Suprapubic skin (tissue), 4 donors: ENCODE results near the gene JAK1. TPM values are rescaled to one million over a fixed set of nuclear protein-coding genes. Genes with fewer than 3 reads are reported as not detected.

ENCODE experiments used
- DNase-seq, 2 donors: peaks; one replicate each; pipeline ENCODE4 v3.0.0-alpha.2; 2019; ENCODE audit warnings: low spot score in 2 of 2
- H3K27ac ChIP-seq: fragments of 200-600 bp; sonication (generic); one replicate; pipeline ENCODE4 v1.5.1; 2019
- H3K27me3 ChIP-seq: fragments of 200-600 bp; sonication (generic); one replicate; pipeline ENCODE4 v1.5.1; 2019
- H3K36me3 ChIP-seq: fragments of 200-600 bp; sonication (generic); one replicate; pipeline ENCODE4 v1.5.1; 2019
- H3K4me1 ChIP-seq: fragments of 200-600 bp; sonication (generic); one replicate; pipeline ENCODE4 v1.5.1; 2019
- H3K4me3 ChIP-seq: fragments of 200-600 bp; sonication (generic); one replicate; pipeline ENCODE4 v1.5.1; 2019; ENCODE audit warnings: mild to moderate bottlenecking
- H3K9me3 ChIP-seq: fragments of 200-600 bp; sonication (generic); one replicate; pipeline ENCODE4 v1.5.1; 2019
- EP300 ChIP-seq: sonication (generic); formaldehyde crosslinking; IDR thresholded peaks from one replicate; pipeline ENCODE4 v1.6.1; 2017; ENCODE audit warnings: antibody characterized with exemption
- POLR2A ChIP-seq, 2 donors: fragments of 450-650 bp; IDR thresholded peaks; one replicate each; pipeline ENCODE4 v1.6.1; 2017; ENCODE audit warnings: antibody characterized with exemption in 2 of 2, mild to moderate bottlenecking in 2 of 2, moderate library complexity in 2 of 2
- POLR2AphosphoS5 ChIP-seq, 3 donors: sonication (generic); formaldehyde crosslinking; IDR thresholded peaks; one replicate each; pipeline ENCODE4 v1.6.1; 2017; ENCODE audit warnings: antibody characterized with exemption in 3 of 3
- WGBS: methylation state at CpG from one replicate; pipeline ENCODE4 v1.1.5; 2018; 5-methylcytosine and 5-hydroxymethylcytosine counted together
- total RNA-seq, 4 donors: library from RNA; depleted of rRNA; stranded (reverse); fragments of >200 nt; gene quantifications; one replicate each; pipeline ENCODE4 v1.1.0, GENCODE V29; 2016
- TF ChIP-seq, protein P1 (sequence below), 2 donors: fragments of 200-600 bp in 1 of 2; fragments of 450-650 bp in 1 of 2; sonication (generic) in 1 of 2; IDR thresholded peaks; one replicate each; pipeline ENCODE4 v1.5.1; 2016 to 2019; ENCODE audit warnings: antibody characterized with exemption in 2 of 2, mild to moderate bottlenecking in 1 of 2, moderate library complexity in 1 of 2

The JAK1 gene
- total RNA-seq, 4 donors from 2014 or later, result 99.0 to 169 (median 127) TPM

- H3K27me3 ChIP-seq, result no peaks in the 10 kb centered on the region
- no peaks in the 10 kb centered on the region for H3K36me3 ChIP-seq
- 81% methylated on average over 1 of the region's 1 CpG for WGBS
- no peak for DNase-seq
- no peaks in the 10 kb centered on the region for H3K9me3 ChIP-seq
- no peak overlapping the region for H3K27ac ChIP-seq
- peaks cover 41% of the 10 kb centered on the region for H3K4me1 ChIP-seq
- H3K4me3 ChIP-seq, result no peak overlapping the region
- TF ChIP-seq POLR2AphosphoS5 (IDR thresholded peaks at IDR 0.05) (no peak), POLR2A (IDR thresholded peaks at IDR 0.05) (no peak), EP300 (no peak)
- TF ChIP-seq, protein P1, sequence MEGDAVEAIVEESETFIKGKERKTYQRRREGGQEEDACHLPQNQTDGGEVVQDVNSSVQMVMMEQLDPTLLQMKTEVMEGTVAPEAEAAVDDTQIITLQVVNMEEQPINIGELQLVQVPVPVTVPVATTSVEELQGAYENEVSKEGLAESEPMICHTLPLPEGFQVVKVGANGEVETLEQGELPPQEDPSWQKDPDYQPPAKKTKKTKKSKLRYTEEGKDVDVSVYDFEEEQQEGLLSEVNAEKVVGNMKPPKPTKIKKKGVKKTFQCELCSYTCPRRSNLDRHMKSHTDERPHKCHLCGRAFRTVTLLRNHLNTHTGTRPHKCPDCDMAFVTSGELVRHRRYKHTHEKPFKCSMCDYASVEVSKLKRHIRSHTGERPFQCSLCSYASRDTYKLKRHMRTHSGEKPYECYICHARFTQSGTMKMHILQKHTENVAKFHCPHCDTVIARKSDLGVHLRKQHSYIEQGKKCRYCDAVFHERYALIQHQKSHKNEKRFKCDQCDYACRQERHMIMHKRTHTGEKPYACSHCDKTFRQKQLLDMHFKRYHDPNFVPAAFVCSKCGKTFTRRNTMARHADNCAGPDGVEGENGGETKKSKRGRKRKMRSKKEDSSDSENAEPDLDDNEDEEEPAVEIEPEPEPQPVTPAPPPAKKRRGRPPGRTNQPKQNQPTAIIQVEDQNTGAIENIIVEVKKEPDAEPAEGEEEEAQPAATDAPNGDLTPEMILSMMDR (IDR thresholded peaks at IDR 0.05), result no peak
Observed at GRCh38 chr1:64936956-64937355, 29.4 kb downstream of the JAK1 start.

DNA sequence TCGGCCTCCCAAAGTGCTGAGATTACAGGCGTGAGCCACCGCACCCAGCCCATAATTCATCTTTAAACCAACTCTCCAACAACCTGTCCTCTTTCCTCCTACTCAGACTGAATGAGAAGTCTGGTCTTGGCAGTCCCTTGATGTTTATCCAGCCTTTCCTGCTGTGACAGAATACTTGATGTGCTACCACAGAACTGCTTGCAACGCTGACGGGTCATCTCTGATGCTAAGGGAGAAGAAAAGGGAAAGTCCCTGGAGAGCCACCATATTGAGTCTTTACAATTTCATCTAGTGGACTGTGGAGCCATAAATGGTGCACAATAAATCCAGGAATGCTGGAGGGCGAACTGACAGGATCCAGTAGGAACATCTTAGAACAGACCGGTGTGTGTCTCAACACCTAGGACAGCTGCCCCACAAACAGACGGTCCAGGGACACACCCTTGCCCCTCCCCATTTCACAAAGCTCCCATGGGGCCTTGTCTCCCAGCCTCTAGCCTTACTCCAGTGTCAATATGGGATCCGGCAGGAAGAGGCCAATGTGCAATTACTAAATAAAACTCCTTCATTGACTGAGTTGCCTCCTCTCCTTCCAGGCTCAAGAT, 30.7 kb downstream of the JAK1 start:
- H3K4me1 ChIP-seq, result peaks cover 40% of the 10 kb centered on the region
- H3K36me3 ChIP-seq, result no peaks in the 10 kb centered on the region
- H3K4me3 ChIP-seq, result no peak overlapping the region
- 84% methylated on average over 9 of the region's 9 CpGs for WGBS
- TF ChIP-seq POLR2A (IDR thresholded peaks at IDR 0.05) (no peak), EP300 (no peak), POLR2AphosphoS5 (IDR thresholded peaks at IDR 0.05) (no peak)
- TF ChIP-seq, protein P1 (IDR thresholded peaks at IDR 0.05), result no peak
- no peaks in the 10 kb centered on the region for H3K9me3 ChIP-seq
- DNase-seq, result no peak
- H3K27ac ChIP-seq, result no peak overlapping the region
- no peaks in the 10 kb centered on the region for H3K27me3 ChIP-seq

DNA sequence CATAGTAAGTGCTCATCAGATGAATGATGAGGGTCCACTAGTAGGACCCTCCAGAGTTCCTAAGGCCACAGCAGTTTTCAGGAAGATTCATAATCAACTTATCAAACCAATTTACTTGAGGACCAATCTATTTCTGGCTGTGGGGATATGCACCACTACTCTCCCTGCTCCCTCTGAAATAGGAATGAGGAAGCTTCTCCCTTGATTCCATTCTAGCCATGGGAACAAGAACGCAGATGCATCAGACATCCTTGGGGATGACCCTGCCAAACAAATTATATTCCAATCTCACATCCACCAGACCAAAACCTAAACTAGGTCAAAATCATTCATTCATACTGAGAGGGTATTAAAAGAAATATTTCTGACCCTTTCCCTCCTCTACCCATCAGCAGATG, 31.5 kb downstream of the JAK1 start:
- 71% methylated on average over 1 of the region's 1 CpG for WGBS
- peak overlapping the region; percentile 65 for H3K27ac ChIP-seq
- no peak overlapping the region for H3K4me3 ChIP-seq
- TF ChIP-seq POLR2AphosphoS5 (IDR thresholded peaks at IDR 0.05) (no peak), POLR2A (IDR thresholded peaks at IDR 0.05) (no peak), EP300 (no peak)
- TF ChIP-seq, protein P1 (IDR thresholded peaks at IDR 0.05), result no peak
- H3K9me3 ChIP-seq, result no peaks in the 10 kb centered on the region
- H3K27me3 ChIP-seq, result no peaks in the 10 kb centered on the region
- H3K4me1 ChIP-seq, result peaks cover 39% of the 10 kb centered on the region
- no peak for DNase-seq
- no peaks in the 10 kb centered on the region for H3K36me3 ChIP-seq

DNA sequence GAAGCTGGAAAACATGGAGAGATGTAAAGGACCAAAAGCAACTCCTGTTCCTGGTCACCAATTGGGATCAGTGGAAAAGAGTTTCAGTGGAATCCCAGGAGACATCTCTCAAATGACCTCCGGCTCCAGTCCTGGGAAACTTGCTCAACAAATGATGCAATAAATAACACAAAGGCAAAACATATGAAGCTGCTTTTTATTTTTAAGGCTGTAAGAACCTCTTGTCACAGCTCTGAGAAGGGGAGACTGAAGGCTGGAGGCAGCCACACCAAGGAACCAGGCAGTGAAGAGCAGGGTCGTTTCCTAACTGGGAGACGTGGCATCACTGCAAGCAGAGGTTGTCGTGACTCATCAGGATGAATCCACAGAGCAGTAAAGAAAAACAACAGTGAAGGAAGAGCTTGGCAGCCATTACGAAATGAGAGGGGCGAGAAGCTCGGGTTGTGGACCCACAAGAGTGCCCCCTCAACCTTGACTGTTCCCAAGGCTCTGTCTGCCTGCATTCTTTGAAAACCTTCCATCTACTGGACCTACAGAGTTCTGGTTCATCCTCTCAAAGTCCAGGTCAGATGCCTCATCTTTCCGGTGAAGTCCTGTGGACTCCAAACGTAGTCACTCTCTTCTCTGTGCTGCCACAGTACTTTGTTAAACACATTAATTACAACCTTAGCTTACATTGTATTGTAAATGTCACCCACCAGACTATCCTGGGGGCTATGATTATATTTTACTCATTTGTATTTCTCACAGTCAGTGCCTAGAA, 32.1 kb downstream of the JAK1 start:
- Histone ChIP-seq H3K27me3 (no peaks in the 10 kb centered on the region), H3K36me3 (no peaks in the 10 kb centered on the region), H3K9me3 (no peaks in the 10 kb centered on the region), H3K27ac (peak overlapping the region; percentile 65), H3K4me1 (peaks cover 36% of the 10 kb centered on the region), H3K4me3 (no peak overlapping the region)
- 56% methylated on average over 9 of the region's 9 CpGs for whole genome bisulfite sequencing
- DNase-seq, result peak in 1 of 2 donors; percentile 78
- TF ChIP-seq POLR2AphosphoS5 (IDR thresholded peaks at IDR 0.05) (peak in 1 of 3 donors; percentile 51), POLR2A (IDR thresholded peaks at IDR 0.05) (no peak), EP300 (no peak)
- TF ChIP-seq, protein P1 (IDR thresholded peaks at IDR 0.05), result no peak

GRCh38 chr1:64933296-64934070, 32.9 kb downstream of the JAK1 start:
- Histone ChIP-seq H3K27ac (peak overlapping the region; percentile 65), H3K36me3 (no peaks in the 10 kb centered on the region), H3K4me1 (peaks cover 42% of the 10 kb centered on the region), H3K9me3 (no peaks in the 10 kb centered on the region), H3K4me3 (no peak overlapping the region), H3K27me3 (no peaks in the 10 kb centered on the region)
- no peak for TF ChIP-seq EP300
- peak in 2 of 3 donors; percentile 15 to 86 for TF ChIP-seq POLR2AphosphoS5 (IDR thresholded peaks at IDR 0.05)
- no peak for TF ChIP-seq POLR2A (IDR thresholded peaks at IDR 0.05)
- TF ChIP-seq, protein P1 (IDR thresholded peaks at IDR 0.05), result no peak
- peak in 1 of 2 donors; percentile 75 for DNase-seq
- WGBS, result 65% methylated on average over 11 of the region's 11 CpGs
